ENCODE data around the gene ZNF276.

Gene ZNF276

DNA sequence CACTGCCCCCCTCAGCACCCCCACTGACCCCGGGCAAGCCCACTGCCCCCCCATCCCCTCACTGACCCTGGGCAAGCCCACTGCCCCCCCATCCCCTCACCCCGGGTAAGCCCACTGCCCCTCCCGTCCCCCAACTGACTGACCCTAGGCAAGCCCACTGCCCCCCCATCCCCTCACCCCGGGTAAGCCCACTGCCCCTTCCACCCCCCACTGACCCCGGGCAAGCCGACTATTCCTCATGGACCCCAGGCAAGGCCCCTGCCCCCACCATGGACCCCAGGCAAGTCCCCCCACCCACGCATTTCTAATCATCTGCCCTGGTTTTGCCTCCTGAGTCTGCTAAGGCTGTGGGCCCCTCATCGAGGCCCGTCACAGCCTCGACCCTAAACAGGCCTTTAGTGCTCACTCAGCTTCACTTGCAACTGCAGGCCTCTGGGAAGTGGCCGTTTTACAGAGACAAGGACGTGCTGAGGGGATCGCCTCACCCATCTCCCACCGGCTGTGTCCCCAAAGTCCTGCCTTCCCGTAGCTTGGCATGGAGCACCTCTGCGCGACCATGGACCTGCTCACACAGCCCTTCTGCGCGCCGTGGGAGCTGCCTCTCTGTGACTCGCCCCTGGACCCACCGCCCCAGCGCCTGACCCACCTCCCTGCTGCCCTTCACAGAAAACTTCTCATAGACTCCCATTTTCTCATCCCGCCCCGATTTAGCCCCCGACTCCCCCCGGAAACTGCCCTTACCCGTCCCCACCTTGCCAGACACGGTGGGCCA lies 4.2 kb upstream of the ZNF276 start:
- Histone ChIP-seq H3K9ac (ENCODE audit: low read depth, low read length) (no peak overlapping the region), H3K36me3 (ENCODE audit: insufficient read depth, low read length) (no peaks in the 10 kb centered on the region), H3K4me1 (ENCODE audit: insufficient read depth, low read length) (no peaks in the 10 kb centered on the region), H3K9me3 (ENCODE audit: control insufficient read depth, insufficient read depth, low read length) (no peaks in the 10 kb centered on the region)

DNA sequence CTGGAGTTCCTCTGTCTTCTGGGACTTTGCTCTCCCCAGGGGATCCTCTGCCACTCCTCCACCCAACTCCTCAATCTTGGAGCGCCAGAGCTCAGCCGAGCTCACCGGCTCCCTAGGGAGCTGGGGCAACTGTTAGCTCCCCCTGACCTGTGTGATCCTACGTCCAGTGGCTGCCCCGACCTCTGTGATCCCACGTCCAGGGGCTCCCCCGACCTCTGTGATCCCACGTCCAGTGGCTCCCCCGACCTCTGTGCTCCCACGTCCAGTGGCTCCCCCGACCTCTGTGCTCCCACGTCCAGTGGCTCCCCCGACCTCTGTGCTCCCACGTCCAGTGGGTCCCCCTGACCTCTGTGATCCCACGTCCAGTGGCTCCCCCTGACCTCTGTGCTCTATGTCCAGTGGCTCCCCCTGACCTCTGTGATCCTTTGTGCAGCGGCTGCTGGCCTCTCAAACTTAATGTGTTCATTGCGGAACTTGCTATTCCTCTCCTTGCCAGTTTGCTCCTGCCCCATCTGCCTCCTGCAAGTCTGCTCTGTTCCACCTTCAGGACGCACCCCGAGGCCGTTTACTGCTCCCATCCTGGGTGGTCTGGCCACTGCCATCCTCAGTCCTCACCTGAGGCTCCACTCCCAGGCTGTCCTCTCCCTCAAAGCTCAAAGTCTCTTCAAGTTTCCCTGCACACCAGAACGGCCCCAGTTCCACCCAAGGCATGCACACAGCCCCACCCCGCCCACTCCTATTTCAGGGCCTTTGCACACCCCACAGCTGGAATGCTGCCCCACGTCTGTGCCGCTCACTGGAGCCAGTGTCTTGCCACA lies 3.4 kb upstream of the ZNF276 start:
- Histone ChIP-seq H3K9me3 (ENCODE audit: control insufficient read depth, insufficient read depth, low read length) (no peaks in the 10 kb centered on the region), H3K9ac (ENCODE audit: low read depth, low read length) (no peak overlapping the region), H3K4me1 (ENCODE audit: insufficient read depth, low read length) (no peaks in the 10 kb centered on the region), H3K36me3 (ENCODE audit: insufficient read depth, low read length) (no peaks in the 10 kb centered on the region)

DNA sequence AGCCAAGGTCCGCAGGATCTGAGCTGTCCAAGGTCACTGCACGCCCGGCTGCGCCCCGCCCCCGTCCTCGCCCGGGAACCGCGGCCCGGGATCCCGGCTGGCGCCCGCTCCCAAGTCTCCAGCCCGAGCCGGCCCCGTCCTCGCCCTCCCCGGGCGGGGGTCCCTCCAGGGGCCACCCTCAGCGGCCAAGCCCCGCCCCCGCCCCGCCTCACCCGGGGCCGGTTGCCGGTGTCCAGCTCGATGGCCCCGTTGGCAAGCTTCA lies 855 bp upstream of the ZNF276 start:
- no peaks in the 10 kb centered on the region for H3K36me3 ChIP-seq (ENCODE audit: insufficient read depth, low read length)
- H3K9me3 ChIP-seq (ENCODE audit: control insufficient read depth, insufficient read depth, low read length): no peaks in the 10 kb centered on the region
- H3K4me1 ChIP-seq (ENCODE audit: insufficient read depth, low read length): no peaks in the 10 kb centered on the region
- H3K9ac ChIP-seq (ENCODE audit: low read depth, low read length): peak overlapping the region; percentile 81

DNA sequence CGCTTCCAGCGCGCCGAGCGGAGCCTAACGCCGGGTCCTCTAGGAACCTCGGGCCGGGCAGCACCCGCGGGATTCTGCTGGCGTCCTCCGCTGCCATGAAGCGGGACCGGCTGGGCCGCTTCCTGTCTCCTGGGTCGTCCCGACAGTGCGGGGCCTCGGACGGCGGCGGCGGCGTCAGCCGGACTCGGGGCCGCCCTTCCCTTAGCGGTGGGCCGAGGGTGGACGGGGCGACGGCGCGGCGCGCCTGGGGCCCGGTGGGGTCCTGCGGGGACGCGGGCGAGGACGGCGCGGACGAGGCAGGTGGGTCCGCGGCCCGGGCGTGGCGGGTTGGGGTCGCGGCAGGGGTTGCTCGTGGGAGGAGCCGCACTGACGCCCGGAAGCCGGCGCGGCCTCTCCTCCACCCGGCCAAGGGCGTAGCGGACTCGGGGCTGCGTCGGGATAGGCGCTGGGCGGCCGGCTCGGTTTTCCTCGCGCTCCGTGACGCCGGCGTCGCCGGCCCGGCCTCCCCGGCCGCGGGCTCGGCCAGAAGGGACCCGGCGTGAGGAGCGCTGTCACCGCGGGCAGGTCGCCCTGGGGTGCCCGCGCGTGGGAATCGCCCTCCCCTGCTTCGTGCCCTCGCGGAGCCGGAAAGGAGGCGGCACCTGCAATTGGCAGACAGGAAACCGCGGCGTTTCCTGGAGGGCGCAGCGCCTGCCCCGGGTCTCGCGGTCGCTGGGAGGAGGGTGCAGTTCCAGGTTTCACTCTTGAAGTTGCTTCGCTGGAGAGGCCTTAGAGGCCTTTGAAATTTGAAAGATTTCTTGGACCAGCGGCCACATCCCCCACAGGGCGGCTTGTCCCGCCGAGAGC lies 432 bp downstream of the ZNF276 start:
- H3K9ac ChIP-seq (ENCODE audit: low read depth, low read length): peak overlapping the region; percentile 81

DNA sequence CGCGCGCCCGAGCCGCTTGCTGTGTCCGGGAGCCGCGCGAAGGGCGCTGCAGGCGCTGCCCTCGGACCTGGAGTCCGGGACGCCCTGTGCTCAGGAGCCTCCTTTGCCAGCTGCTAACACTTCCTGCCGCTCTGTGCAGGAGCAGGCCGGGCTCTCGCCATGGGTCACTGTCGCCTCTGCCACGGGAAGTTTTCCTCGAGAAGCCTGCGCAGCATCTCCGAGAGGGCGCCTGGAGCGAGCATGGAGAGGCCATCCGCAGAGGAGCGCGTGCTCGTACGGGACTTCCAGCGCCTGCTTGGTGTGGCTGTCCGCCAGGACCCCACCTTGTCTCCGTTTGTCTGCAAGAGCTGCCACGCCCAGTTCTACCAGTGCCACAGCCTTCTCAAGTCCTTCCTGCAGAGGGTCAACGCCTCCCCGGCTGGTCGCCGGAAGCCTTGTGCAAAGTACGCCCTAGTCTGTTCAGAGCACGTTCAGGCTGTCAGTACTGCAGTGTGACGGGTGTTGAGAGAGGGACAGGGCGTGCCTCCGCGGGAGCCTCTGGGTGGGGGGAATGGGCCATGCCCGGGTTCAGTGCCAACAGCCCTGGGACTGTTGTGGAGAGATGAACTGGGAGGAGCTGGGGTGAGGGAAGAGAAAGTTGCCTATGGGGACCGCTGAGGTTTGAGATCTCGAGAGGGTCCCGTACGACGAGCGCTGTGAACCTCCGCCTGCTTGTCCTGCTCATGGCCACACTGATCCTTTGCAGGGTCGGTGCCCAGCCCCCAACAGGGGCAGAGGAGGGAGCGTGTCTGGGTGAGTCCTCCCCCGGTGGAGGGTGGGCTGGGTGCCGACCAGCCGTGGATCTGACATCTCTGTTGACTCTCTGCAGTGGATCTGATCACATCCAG lies 1.3 kb downstream of the ZNF276 start:
- no peaks in the 10 kb centered on the region for H3K4me1 ChIP-seq (ENCODE audit: insufficient read depth, low read length)
- H3K36me3 ChIP-seq (ENCODE audit: insufficient read depth, low read length): no peaks in the 10 kb centered on the region
- H3K9me3 ChIP-seq (ENCODE audit: control insufficient read depth, insufficient read depth, low read length): no peaks in the 10 kb centered on the region
- H3K9ac ChIP-seq (ENCODE audit: low read depth, low read length): peak overlapping the region; percentile 81

More for the DNA sequence above, 432 bp downstream of the ZNF276 start:
- Histone ChIP-seq H3K4me1 (ENCODE audit: insufficient read depth, low read length) (no peaks in the 10 kb centered on the region), H3K36me3 (ENCODE audit: insufficient read depth, low read length) (no peaks in the 10 kb centered on the region), H3K9me3 (ENCODE audit: control insufficient read depth, insufficient read depth, low read length) (no peaks in the 10 kb centered on the region)

DNA sequence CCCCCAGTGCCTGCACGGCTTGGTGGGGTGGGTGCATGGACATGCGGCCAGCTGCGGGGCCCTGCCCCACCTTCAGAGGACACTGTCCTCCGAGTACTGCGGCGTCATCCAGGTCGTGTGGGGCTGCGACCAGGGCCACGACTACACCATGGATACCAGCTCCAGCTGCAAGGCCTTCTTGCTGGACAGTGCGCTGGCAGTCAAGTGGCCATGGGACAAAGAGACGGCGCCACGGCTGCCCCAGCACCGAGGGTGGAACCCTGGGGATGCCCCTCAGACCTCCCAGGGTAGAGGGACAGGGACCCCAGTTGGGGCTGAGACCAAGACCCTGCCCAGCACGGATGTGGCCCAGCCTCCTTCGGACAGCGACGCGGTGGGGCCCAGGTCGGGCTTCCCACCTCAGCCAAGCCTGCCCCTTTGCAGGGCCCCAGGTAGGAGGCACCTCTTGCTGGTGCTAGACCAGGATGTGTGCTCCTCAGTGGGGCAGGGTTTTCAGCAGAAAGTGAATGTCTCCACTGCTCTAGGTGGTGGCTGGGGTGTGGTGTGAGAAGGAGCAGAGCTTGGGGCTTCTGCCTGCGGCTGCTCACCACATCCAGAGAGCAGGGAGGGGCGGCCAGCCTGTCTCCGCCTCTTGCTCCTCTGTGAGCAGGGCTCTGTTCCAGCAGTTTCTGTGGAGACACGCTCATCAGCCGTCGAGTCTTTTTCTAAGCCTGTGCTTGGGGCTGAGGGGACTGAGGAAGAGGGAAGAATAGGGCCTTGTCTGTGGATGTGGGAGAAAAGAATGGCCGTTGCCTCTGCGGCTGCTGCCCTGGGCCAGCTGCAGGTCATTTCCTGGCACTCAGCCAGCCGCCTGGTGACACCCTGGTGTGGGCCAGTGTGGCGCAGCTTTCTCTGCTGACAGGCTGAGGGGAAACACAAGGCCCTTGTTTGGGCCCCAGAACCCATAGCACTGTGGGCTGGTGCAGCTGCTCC lies 2.2 kb downstream of the ZNF276 start:
- H3K36me3 ChIP-seq (ENCODE audit: insufficient read depth, low read length): peaks cover 4% of the 10 kb centered on the region; the same call in 1 of the 2 replicates
- no peaks in the 10 kb centered on the region for H3K4me1 ChIP-seq (ENCODE audit: insufficient read depth, low read length)
- no peak overlapping the region for H3K9ac ChIP-seq (ENCODE audit: low read depth, low read length)

DNA sequence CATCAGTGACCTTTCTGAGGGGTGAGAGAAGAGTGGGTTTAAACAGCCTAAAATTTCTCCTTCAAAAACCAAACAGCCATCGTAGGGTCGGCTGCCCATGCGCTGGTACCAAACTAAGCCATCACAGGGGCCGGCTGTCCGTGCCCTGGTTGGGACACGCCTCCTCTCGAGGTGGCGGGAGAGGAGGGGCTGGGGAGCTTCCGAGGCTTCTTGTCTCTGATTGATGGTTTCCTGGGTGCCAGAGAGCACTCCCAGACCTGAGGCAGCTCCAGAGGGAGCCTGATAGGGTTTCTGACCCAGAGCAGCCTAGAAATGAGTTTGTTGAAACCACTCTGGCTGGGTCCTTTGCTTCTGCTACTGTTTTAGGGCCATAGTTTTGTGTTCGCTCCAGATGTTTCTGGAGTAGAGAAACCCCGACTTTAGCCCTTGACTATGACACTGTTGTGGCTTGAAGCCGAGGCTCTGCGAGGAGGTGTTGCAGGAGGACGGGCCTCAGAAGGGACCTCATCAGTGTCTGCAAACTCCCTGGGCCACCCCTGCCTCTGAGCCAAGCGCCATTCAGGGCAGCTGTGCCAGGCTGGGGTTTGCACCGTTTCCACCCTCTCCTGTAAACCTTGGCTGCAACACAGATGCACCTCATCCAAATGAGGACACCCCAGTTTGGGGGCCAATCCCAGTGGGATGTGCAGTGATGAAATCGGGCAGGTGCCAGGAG lies 6.2 kb downstream of the ZNF276 start:
- H3K4me1 ChIP-seq (ENCODE audit: insufficient read depth, low read length): peaks cover 4% of the 10 kb centered on the region; the same call in 1 of the 2 replicates
- H3K36me3 ChIP-seq (ENCODE audit: insufficient read depth, low read length): peaks cover 6% of the 10 kb centered on the region; the same call in 1 of the 2 replicates
- H3K9ac ChIP-seq (ENCODE audit: low read depth, low read length): no peak overlapping the region
- no peaks in the 10 kb centered on the region for H3K9me3 ChIP-seq (ENCODE audit: control insufficient read depth, insufficient read depth, low read length)

More for the DNA sequence above, 2.2 kb downstream of the ZNF276 start:
- H3K9me3 ChIP-seq (ENCODE audit: control insufficient read depth, insufficient read depth, low read length): no peaks in the 10 kb centered on the region

DNA sequence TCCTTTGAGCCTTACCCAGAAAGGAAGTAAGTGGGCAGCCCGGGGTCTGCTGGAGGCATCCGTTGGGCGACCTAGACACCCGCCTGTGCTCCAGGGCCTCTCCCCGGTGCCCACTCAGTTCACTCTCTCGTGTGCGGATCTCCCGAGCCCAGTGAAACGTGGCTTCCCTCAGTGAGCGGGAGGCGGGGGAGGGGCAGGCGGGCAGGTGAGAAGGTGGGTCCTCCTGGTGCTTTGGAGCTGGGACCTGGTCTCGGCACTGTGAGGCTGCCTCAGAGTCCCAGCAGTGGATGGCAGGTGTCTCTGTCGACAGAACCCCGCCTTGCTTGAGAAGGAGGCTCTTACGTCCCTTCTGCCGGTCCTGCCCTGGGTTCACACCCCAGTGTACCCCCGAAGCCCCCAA lies 8.0 kb downstream of the ZNF276 start:
- no peak overlapping the region for H3K9ac ChIP-seq (ENCODE audit: low read depth, low read length)
- H3K36me3 ChIP-seq (ENCODE audit: insufficient read depth, low read length): peaks cover 7% of the 10 kb centered on the region; the same call in 1 of the 2 replicates
- peaks cover 4% of the 10 kb centered on the region; the same call in 1 of the 2 replicates for H3K4me1 ChIP-seq (ENCODE audit: insufficient read depth, low read length)
- H3K9me3 ChIP-seq (ENCODE audit: control insufficient read depth, insufficient read depth, low read length): no peaks in the 10 kb centered on the region

DNA sequence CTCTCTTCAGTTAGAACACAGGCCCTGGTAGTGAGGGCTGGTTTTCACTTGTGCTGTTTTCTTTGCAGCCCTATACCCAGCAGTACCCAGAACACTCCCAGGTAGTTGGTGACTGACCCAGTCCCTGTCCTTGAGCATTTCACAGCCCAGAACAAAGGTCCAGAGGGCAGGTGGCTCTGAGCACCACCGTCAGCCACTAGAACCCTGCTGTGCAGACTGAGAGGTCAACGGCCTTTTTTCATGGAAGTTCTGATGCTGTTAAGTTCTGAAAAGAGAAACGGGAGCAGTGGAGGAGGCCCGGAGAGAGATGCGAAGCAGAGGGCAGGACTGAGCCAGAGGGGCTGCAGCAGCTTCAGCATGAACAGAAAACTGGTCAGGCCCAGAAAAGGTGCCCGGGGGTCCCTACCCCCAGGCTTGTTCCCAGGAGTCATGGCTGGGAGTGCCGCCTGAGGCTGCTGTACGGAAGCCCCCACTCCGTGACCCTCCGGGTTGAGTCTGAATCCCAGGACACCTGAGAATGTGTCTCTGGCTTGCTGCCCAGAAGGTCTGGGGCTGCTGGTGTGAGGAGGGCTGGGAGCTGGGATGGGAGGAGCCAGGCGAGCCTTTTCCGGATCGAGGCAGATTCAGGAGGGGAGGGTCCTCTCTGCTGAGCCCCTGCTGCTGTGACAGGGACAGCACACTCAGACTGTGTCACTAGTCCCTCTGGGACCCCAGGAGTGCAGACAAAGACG lies 8.7 kb downstream of the ZNF276 start:
- peaks cover 7% of the 10 kb centered on the region; the same call in 1 of the 2 replicates for H3K36me3 ChIP-seq (ENCODE audit: insufficient read depth, low read length)
- H3K9me3 ChIP-seq (ENCODE audit: control insufficient read depth, insufficient read depth, low read length): no peaks in the 10 kb centered on the region

DNA sequence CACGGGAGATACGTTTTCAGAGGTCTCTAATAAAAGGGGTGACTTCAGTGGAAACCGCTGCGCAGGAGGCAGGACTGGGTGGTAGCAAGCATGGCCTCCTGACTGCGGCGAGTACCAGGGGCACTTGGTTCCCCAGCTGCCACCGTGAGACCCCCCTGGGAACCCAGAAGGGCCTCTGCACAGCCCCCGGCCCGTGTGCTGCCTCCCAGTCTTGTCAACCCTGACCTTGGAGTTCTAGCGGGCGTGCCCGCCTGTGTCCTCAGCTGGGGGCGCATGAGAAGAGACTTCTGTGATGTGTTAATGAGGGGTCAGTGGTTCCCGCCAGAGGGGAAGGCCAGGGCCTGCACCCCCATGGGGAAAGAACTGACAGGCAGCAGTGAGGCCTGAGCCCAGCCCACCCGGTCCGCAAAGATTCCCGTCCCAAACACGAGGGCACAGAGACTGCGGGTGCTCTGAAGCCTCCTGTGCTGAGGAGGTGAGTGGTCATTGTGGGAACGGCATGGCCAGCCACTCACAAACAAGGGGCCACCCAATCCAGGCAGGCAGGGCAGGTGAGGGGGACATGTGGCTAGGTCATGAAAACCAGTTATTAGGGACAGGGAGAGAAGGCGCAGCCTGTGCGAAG lies 9.4 kb downstream of the ZNF276 start:
- H3K9ac ChIP-seq (ENCODE audit: low read depth, low read length): no peak overlapping the region
- peaks cover 4% of the 10 kb centered on the region; the same call in 1 of the 2 replicates for H3K4me1 ChIP-seq (ENCODE audit: insufficient read depth, low read length)
- peaks cover 11% of the 10 kb centered on the region; the same call in 1 of the 2 replicates for H3K36me3 ChIP-seq (ENCODE audit: insufficient read depth, low read length)
- no peaks in the 10 kb centered on the region for H3K9me3 ChIP-seq (ENCODE audit: control insufficient read depth, insufficient read depth, low read length)

More for the DNA sequence above, 8.7 kb downstream of the ZNF276 start:
- no peak overlapping the region for H3K9ac ChIP-seq (ENCODE audit: low read depth, low read length)
- H3K4me1 ChIP-seq (ENCODE audit: insufficient read depth, low read length): peaks cover 4% of the 10 kb centered on the region; the same call in 1 of the 2 replicates

DNA sequence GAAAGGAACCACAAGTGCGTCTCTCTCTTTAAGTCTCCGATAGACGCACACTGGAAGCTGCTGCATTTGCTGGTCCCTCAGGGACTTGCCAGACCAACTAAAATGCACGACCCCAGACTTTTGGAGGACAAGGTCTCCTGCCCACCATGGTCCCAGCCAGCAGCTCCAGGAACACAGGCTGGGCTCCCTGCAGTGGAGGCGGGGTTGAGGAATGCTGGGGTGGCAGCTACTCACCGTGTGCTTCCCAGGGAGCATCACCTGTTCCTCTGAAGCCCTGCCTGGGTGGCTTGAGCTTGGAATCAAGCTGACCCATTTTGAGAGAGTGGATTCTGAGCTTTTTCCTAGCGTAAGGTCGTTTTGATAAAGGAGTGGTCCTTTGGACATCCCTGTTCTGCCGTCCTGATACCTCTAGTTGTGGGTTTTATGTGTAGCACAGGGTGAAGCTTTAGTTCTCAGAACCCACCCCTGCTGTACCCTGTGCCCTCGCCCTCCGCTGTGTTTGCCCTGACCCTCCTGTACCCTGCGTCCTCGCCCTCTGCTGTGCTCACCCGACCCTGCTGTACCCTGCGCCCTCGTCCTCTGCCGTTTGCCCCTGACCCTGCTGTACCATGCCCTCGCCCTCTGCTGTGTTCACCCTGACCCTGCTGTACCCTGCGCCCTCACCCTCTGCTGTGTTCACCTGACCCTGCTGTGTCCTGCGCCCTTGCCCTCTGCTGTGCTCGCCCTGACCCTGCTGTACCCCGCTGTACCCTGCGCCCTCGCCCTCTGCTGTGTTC lies 11.0 kb downstream of the ZNF276 start:
- Histone ChIP-seq H3K9me3 (ENCODE audit: control insufficient read depth, insufficient read depth, low read length) (no peaks in the 10 kb centered on the region), H3K4me1 (ENCODE audit: insufficient read depth, low read length) (peaks cover 4% of the 10 kb centered on the region; the same call in 1 of the 2 replicates), H3K9ac (ENCODE audit: low read depth, low read length) (no peak overlapping the region), H3K36me3 (ENCODE audit: insufficient read depth, low read length) (peaks cover 14% of the 10 kb centered on the region; the same call in 1 of the 2 replicates)
